GM19395 (cell line): Measurements from ENCODE around the gene TMEM43.
A peak's percentile ranks its signal among the peaks of the same experiment; 100 is the strongest.

Experiments
- ATAC-seq: cut with Tn5 transposase; IDR thresholded peaks from one replicate; pipeline ENCODE4 v1.9.1; 2021; ENCODE audit warnings: mild to moderate bottlenecking, moderate library complexity; ENCODE audit not compliant: unreplicated experiment

Gene TMEM43

GRCh38 chr3:14121859-14122258 lies 3.0 kb upstream of the TMEM43 start:
- no peak for ATAC-seq

DNA sequence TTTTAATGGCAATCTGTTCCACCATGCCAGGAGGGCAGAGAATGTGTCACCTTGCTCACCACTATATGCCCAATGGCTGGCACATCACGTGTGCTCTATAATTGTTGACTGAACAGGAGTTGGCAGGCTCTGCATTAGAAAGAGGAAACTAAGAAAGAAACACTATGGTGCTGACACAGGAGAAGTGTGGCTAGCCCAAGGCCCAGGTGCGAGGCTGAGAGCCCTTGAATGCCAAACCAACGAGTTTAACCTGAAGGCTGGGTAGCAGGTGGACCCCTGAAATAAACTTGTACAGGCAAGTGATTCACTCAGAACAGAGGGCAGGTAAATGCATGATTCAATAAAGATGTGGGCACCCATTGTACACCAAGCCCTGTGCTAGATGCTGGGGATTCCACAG lies 2.6 kb upstream of the TMEM43 start:
- ATAC-seq, result no peak

- ATAC-seq, result no peak
Measured at GRCh38 chr3:14123308-14124222, 1.3 kb upstream of the TMEM43 start.

GRCh38 chr3:14124223-14124614 lies 633 bp upstream of the TMEM43 start:
- peak; percentile 62 for ATAC-seq

- ATAC-seq, result peak; percentile 38
Measured at GRCh38 chr3:14125193-14126016, 553 bp downstream of the TMEM43 start.

GRCh38 chr3:14126017-14126886 lies 1.4 kb downstream of the TMEM43 start:
- no peak for ATAC-seq

DNA sequence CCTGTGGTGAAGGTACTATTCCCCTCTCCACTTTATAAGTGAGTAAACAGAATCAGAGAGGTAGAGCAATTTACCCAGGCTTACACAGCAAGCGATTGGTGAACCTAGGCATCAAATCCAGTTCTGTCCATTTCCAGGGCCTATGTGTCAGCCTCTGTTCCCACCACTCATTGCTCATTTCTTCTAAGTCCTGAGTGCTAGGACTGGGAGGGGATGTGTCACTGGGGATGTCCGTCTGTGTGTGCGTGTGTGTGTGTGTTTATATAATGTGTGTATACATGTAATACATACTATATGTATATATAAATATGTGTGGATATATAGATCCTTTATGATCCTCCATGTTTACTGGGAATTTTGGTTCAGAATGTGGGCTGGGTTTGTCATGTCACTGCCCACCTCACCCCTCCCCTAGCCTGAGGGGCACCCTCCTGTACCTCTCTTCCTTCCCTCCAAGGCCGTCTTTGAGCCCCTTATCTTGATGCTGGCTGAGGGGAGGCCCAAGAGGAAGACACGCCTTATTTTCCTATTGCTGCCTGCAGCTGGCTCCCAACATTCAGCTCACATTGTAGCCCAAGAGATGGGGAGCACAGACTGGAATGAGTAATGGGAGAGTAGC lies 2.1 kb downstream of the TMEM43 start:
- ATAC-seq, result no peak

DNA sequence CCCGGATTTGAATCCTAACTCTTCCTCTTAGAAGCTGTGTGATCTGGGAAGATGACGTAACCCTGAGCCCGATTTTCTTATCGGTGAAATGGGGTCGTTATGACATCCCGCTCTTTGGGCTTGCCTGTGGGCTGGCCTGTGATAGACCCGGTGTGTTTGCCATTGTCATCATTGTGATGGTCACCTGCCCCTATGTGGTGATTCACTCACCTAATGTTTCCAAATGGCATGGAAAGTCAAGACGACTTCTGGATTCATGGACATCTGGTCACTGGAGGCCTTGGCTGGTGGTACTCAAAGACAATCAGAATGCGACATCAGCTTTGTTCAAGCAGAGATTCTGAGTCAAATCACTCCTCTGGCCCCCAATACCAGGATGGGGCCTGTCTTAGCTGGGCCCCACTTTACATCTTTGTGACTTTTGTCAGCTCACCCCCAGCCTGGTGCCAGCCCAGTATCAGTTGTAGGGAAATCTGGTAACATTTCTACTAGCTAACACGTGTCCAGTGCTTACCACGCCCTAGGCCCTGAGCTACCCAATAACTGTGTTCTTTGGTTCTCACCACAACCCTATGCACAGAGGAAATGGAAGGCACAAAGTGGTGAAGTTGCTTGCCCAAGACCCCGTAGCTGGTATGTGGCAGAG lies 2.8 kb downstream of the TMEM43 start:
- no peak for ATAC-seq

DNA sequence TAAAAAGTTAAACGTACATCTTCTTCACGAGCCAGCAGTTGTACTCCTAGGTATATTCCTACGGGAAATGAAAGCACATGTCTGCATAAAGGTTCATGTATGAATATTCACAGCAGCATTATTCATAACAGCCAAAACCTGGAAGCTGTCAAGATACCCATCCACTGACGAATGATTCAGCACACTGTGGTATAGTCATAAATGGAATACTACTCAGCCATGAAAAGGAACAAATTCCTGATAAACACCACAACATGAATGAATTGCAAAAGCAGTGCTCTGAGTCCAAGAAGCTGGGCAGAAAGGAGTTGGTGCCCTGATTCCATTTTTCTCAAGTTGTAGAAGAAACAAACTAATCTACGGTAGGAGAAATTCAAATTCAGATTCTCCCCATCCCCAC lies 3.9 kb downstream of the TMEM43 start:
- ATAC-seq, result no peak

DNA sequence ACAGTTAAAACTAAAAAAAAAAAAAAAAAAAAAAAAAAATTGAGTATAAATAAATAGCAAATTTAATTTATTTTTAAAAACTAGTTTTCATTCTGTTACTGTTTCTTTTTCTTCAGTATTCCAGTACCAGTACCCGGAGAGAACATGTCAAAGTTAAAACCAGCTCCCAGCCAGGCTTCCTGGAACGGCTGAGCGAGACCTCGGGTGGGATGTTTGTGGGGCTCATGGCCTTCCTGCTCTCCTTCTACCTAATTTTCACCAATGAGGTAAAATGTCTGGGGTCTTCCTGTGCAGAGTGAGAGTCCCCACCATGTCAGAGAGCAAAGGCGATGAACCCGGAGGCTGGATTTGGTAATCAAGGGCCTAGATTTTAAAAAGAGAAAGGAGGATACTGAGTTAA lies 4.4 kb downstream of the TMEM43 start:
- ATAC-seq, result no peak

- no peak for ATAC-seq
Measured at GRCh38 chr3:14130230-14130629, 5.4 kb downstream of the TMEM43 start.

GRCh38 chr3:14130707-14131106 lies 5.9 kb downstream of the TMEM43 start:
- no peak for ATAC-seq

GRCh38 chr3:14131134-14131533 lies 6.3 kb downstream of the TMEM43 start:
- ATAC-seq, result no peak

GRCh38 chr3:14132120-14132519 lies 7.3 kb downstream of the TMEM43 start:
- no peak for ATAC-seq

DNA sequence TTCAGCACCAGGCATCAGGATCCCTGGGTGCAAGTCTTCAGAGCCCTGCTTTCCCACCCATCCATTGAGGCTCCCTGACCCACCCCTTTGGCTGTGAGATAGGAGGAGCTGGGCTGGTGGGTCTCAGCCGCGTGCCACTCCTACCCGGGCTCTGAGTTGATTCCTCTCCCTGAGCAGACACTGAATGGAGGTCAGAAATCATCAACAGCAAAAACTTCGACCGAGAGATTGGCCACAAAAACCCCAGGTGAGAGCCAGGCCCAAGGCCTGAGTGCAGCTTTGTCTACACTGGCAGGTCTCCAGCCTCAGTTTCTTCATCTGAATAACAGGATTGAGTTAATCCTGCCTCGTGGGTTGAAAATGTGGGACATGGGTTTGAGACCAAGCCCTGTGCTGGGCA lies 7.8 kb downstream of the TMEM43 start:
- ATAC-seq, result no peak

DNA sequence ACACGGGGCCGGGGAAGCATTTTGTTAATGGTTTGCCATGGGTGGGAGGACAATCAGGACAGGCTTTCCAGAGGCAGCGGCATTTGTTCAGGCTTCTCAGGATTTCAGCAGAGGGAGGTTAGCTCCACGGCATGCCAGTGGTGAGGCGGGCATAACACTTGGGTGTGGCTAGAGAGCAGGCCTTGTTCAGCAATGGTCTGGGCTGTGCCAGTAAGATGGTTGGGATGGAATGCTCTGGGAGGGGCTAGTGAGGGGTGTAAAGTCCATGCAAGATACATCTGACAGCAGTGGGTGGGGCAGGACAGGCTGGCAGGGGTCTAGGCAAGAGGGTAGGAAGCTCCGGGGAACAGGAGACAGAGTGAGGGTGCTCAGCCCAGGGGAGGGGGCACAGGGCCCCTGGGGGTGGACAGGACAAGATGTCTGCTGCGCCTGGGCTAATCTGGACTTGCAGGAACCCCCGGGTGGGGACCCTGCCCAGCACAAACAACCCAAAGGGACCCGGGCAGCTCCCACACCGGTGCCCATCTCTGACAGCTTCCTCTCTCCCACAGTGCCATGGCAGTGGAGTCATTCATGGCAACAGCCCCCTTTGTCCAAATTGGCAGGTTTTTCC lies 8.4 kb downstream of the TMEM43 start:
- ATAC-seq, result no peak

DNA sequence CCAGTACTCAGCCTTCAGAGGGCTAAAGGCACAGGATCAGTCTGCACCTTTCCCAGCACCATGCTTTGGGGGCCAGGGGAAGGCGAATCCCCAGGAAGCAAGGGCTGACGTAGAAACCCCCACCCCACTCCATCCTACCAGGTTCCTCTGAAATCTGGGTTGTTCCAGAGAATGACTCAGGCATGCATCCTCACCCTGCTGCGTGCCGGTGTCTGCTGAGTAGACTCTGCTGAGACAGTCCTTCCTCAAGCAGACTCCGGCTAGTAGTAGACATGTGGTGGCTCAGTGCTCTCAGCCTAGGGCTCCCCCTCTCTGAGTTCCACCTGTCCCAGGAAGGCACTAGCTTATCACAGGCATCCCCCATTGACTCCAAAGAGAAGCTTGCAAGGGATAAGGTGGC lies 9.0 kb downstream of the TMEM43 start:
- no peak for ATAC-seq

DNA sequence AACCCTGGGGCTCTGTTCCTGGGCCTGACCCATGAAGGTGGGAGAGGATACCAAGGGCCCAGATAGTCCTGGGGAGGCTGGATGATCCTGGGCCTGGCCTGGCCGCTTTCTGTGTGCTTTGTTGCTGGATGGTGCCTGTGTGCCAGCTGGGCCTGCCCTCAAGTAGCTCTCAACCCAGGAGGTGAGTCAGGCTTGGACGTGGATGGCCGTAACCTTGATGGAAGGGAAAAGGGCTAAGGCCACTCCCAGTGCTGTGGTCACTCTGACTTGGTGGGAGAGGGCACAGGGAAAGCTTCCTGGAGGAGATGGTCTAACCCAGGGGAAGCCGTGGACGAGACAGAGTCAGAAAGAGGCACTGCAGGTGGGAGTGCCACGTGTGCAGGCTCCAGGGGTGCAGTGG lies 9.4 kb downstream of the TMEM43 start:
- no peak for ATAC-seq

DNA sequence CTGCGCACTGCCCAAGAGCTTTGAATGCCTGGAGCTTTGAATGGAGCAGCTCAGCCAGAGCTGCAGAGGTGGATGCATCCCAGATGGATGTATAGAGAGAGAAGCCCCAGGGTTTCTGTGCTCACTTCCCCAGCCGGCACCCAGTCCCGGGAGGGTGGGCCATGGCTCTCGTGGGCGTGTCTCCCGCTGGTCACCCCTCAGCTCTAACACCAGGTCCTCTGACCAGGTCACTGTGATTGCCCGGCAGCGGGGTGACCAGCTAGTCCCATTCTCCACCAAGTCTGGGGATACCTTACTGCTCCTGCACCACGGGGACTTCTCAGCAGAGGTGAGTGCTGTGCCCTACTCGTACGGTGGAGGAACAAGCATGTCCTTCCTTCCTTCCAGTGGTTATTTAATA lies 10.7 kb downstream of the TMEM43 start:
- ATAC-seq, result no peak

GRCh38 chr3:14137004-14137403 lies 12.2 kb downstream of the TMEM43 start:
- ATAC-seq, result no peak
